HCT116 (cell line): ENCODE measurements around the gene GFAP. TPM values are rescaled to one million over a fixed set of nuclear protein-coding genes. Genes with fewer than 3 reads are reported as not detected.

Source experiments
- ATAC-seq: fragments of 200-7000 bp; cut with Tn5 transposase; 2 replicates; pipeline ENCODE4 v1.9.1; 2020; ENCODE audit warnings: mild to moderate bottlenecking, moderate library complexity
- BruUV-seq: library from RNA; stranded (reverse); fragments of 400-500 nt; replicated peaks from 2 replicates; lab custom pipeline; 2021; lab: Mats Ljungman, UMichigan
- CTCF ChIA-PET: fragments of 300-600 bp; sonication (Branson Sonifier 250); formaldehyde crosslinking; loops from one replicate; lab custom pipeline; 2021; ENCODE audit warnings: antibody characterized with exemption; lab: Charles Lee
- POLR2A ChIA-PET: fragments of 300-600, 350-600 bp; sonication (Branson Sonifier 250); formaldehyde crosslinking; loops from one replicate; lab custom pipeline; 2021; ENCODE audit warnings: antibody characterized with exemption; lab: Charles Lee
- RAD21 ChIA-PET, 2 experiments: fragments of 300-600 bp; sonication (Branson Sonifier 250); formaldehyde crosslinking; loops; one replicate each; lab custom pipeline; 2023; ENCODE audit warnings: low total read pairs in 2 of 2; ENCODE audit not compliant: uncharacterized antibody in 2 of 2, unreplicated experiment in 2 of 2, low non-redundant PET in 1 of 2; lab: Charles Lee
- DNase-seq: peaks from one replicate; pipeline ENCODE4 v3.0.0-alpha.2; 2010; ENCODE audit warnings: low read depth, low spot score
- H2AFZ ChIP-seq: fragments of 200-600 bp; shearing (Covaris generic), sonication (generic); 2 replicates; pipeline ENCODE4 v1.6.1; 2017; ENCODE audit warnings: low read depth, mixed run types, mixed read lengths, antibody characterized with exemption, low read length; ENCODE audit not compliant: poor library complexity, severe bottlenecking
- H3K27ac ChIP-seq: 2 replicates; pipeline ENCODE4 v1.5.1; 2012; ENCODE audit warnings: low read depth, low read length
- H3K27me3 ChIP-seq: fragments of 200-600 bp; sonication (generic); 2 replicates; pipeline ENCODE4 v1.6.1; 2016; ENCODE audit warnings: mixed run types, low read length, mixed read lengths; ENCODE audit not compliant: insufficient read depth
- H3K36me3 ChIP-seq, 2 experiments: fragments of 200-500 bp in 1 of 2; fragments of 200-600 bp in 1 of 2; sonication (Bioruptor generic) in 1 of 2; sonication (generic) in 1 of 2; 2 replicates each; pipeline versions ENCODE4 v1.5.1 to v1.6.1; 2014 to 2016; ENCODE audit warnings: low read length in 2 of 2, inconsistent platforms in 1 of 2, mixed read lengths in 1 of 2, mixed run types in 1 of 2; ENCODE audit not compliant: insufficient read depth in 2 of 2, control insufficient read depth in 1 of 2
- H3K4me1 ChIP-seq, 2 experiments: fragments of 200-600 bp in 1 of 2; sonication (generic) in 1 of 2; 2 replicates each; pipeline versions ENCODE4 v1.5.1 to v1.6.1; 2012 to 2017; ENCODE audit warnings: low read length in 2 of 2, inconsistent platforms in 1 of 2, mild to moderate bottlenecking in 1 of 2, mixed read lengths in 1 of 2, mixed run types in 1 of 2, moderate library complexity in 1 of 2; ENCODE audit not compliant: insufficient read depth in 2 of 2, control insufficient read depth in 1 of 2
- H3K4me2 ChIP-seq: fragments of 200-600 bp; sonication (generic); 2 replicates; pipeline ENCODE4 v1.6.1; 2017; ENCODE audit warnings: mixed run types, low read length, mixed read lengths
- H3K4me3 ChIP-seq, 2 experiments: fragments of 200-600 bp in 1 of 2; sonication (generic) in 1 of 2; replicated peaks in 1 of 2; 2 replicates each; pipeline ENCODE4 v1.5.1; 2011 to 2016; ENCODE audit warnings: low read length in 2 of 2, control low read depth in 1 of 2, low read depth in 1 of 2, mild to moderate bottlenecking in 1 of 2, mixed read lengths in 1 of 2, mixed run types in 1 of 2
- H3K79me2 ChIP-seq: fragments of 200-600 bp; sonication (generic); 2 replicates; pipeline ENCODE4 v1.6.1; 2017; ENCODE audit warnings: mild to moderate bottlenecking, mixed run types, low read length, moderate library complexity, mixed read lengths; ENCODE audit not compliant: insufficient read depth
- H3K9ac ChIP-seq: fragments of 200-600 bp; sonication (generic); 2 replicates; pipeline ENCODE4 v1.6.1; 2016; ENCODE audit warnings: low read length, mixed read lengths
- H3K9me2 ChIP-seq: fragments of 200-600 bp; sonication (generic), shearing (Covaris generic); 2 replicates; pipeline ENCODE4 v1.6.1; 2017; ENCODE audit warnings: mixed run types, mild to moderate bottlenecking, moderate library complexity; ENCODE audit not compliant: insufficient read depth
- H3K9me3 ChIP-seq, 2 experiments: fragments of 200-500 bp in 1 of 2; fragments of 200-600 bp in 1 of 2; sonication (Bioruptor generic) in 1 of 2; sonication (generic) in 1 of 2; 2 replicates each; pipeline ENCODE4 v1.6.1; 2014 to 2017; ENCODE audit warnings: low read length in 2 of 2, mixed read lengths in 2 of 2, inconsistent platforms in 1 of 2, low read depth in 1 of 2, mild to moderate bottlenecking in 1 of 2, mixed run types in 1 of 2, moderate library complexity in 1 of 2; ENCODE audit not compliant: control insufficient read depth in 1 of 2, insufficient read depth in 1 of 2
- H4K20me1 ChIP-seq: fragments of 200-600 bp; sonication (generic), shearing (Covaris generic); 2 replicates; pipeline ENCODE4 v1.6.1; 2017; ENCODE audit warnings: mixed run types, mild to moderate bottlenecking, moderate library complexity; ENCODE audit not compliant: insufficient read depth
- EZH2 ChIP-seq: fragments of 200-600 bp; sonication (generic); IDR thresholded peaks from 2 replicates; pipeline ENCODE4 v1.6.1; 2017; ENCODE audit warnings: antibody characterized with exemption, mixed run types
- EZH2phosphoT487 ChIP-seq: fragments of 200-600 bp; IDR thresholded peaks from 2 replicates; pipeline ENCODE4 v1.6.1; 2018; ENCODE audit warnings: antibody characterized with exemption, borderline replicate concordance
- JUND ChIP-seq: IDR thresholded peaks from 2 replicates; pipeline ENCODE4 v1.6.1; 2012
- POLR2A ChIP-seq: IDR thresholded peaks from 2 replicates; pipeline ENCODE4 v1.7.0; 2011; ENCODE audit warnings: borderline replicate concordance; ENCODE audit not compliant: insufficient read depth, insufficient read length; ENCODE audit errors: extremely low read depth
- POLR2AphosphoS5 ChIP-seq: IDR thresholded peaks from 2 replicates; pipeline ENCODE4 v1.6.1; 2011; ENCODE audit warnings: mild to moderate bottlenecking, low read depth, low read length, moderate library complexity
- SIN3A ChIP-seq: IDR thresholded peaks from 2 replicates; pipeline ENCODE4 v1.6.1; 2012; ENCODE audit warnings: low read depth
- SP1 ChIP-seq: IDR thresholded peaks from 2 replicates; pipeline ENCODE4 v1.6.1; 2012; ENCODE audit warnings: low read depth
- intact Hi-C: fragments of 100-400 bp; cut with micrococcal nuclease; formaldehyde crosslinking; loops from 2 replicates; pipeline ENCODE4 v1.10.0; 2022
- total RNA-seq: library from RNA; stranded (reverse); gene quantifications from one replicate; pipeline ENCODE4 v1.2.1, GENCODE V29; 2021; ENCODE audit not compliant: unreplicated experiment
- TF ChIP-seq, protein P1 (sequence below): IDR thresholded peaks from 2 replicates; pipeline ENCODE4 v1.6.1; 2012
- TF ChIP-seq, protein P2 (sequence below), 3 experiments: fragments of 200-600 bp in 1 of 3; sonication (generic) in 1 of 3; IDR thresholded peaks in 2 of 3; conservative IDR thresholded peaks in 1 of 3; 2 replicates each; pipeline ENCODE4 v1.5.1; 2012 to 2017; ENCODE audit warnings: low read depth in 2 of 3, low read length in 2 of 3, antibody characterized with exemption in 1 of 3, borderline replicate concordance in 1 of 3, control low read depth in 1 of 3, mild to moderate bottlenecking in 1 of 3, mixed read lengths in 1 of 3, mixed run types in 1 of 3, moderate library complexity in 1 of 3; ENCODE audit not compliant: insufficient read depth in 1 of 3
- TF ChIP-seq, protein P3 (sequence below): IDR thresholded peaks from 2 replicates; pipeline ENCODE4 v1.6.1; 2012

Gene GFAP
- total RNA-seq, 1 experiment from 2014 or later = not detected

DNA sequence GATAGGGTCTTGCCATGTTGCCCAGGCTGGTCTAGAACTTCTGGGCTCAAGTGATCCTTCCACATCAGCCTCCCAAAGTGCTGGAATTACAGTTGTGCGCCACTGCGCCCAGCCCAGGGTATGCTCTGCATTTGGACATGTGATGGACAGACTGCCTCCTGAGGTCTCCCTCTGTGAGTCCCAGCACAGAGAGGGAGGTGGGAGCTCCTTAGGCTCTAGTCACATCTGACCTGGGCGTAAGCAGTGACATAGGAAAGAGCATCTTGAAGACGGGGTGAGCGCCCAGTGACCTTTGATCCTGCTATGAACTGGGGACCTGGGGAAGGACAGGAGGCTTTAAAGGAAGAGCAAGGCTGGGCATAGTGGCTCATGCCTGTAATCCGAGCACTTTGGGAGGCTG is 2.2 kb upstream of the GFAP start:
- POLR2A ChIA-PET = no interaction called here

More for the DNA sequence above, 2.2 kb upstream of the GFAP start:
- intact Hi-C loops = no loop called here
- ChIA-PET RAD21 (no interaction called here), CTCF (interaction anchor here (1.2 to 5.1 kb wide), 2 partner anchors 104 to 218 kb away, joined by 3 to 63 read pairs; partner anchors contain the start of gene ACBD4)
- no peak overlapping the region for H3K9ac ChIP-seq
- H3K79me2 ChIP-seq = no peaks in the 10 kb centered on the region
- H3K4me3 ChIP-seq = no peak overlapping the region
- no TSS peak for BruUV-seq
- H2AFZ ChIP-seq = no peak overlapping the region
- no peak overlapping the region for H3K27ac ChIP-seq
- H3K4me1 ChIP-seq = peaks cover 0 to 18% of the 10 kb centered on the region in 2 experiments; a peak in 2 of 4 replicates
- ATAC-seq (no peak), DNase-seq (no peak)
- H3K4me2 ChIP-seq = no peak overlapping the region
- TF ChIP-seq, protein P1, sequence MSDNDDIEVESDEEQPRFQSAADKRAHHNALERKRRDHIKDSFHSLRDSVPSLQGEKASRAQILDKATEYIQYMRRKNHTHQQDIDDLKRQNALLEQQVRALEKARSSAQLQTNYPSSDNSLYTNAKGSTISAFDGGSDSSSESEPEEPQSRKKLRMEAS = no peak
- TF ChIP-seq JUND = no peak
- TF ChIP-seq, protein P2, sequence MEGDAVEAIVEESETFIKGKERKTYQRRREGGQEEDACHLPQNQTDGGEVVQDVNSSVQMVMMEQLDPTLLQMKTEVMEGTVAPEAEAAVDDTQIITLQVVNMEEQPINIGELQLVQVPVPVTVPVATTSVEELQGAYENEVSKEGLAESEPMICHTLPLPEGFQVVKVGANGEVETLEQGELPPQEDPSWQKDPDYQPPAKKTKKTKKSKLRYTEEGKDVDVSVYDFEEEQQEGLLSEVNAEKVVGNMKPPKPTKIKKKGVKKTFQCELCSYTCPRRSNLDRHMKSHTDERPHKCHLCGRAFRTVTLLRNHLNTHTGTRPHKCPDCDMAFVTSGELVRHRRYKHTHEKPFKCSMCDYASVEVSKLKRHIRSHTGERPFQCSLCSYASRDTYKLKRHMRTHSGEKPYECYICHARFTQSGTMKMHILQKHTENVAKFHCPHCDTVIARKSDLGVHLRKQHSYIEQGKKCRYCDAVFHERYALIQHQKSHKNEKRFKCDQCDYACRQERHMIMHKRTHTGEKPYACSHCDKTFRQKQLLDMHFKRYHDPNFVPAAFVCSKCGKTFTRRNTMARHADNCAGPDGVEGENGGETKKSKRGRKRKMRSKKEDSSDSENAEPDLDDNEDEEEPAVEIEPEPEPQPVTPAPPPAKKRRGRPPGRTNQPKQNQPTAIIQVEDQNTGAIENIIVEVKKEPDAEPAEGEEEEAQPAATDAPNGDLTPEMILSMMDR (IDR thresholded peaks at IDR 0.05 in 2 of 3, conservative IDR thresholded peaks at IDR 0.05 in 1 of 3; ENCODE audit: borderline replicate concordance in 1 of 3, insufficient read depth in 1 of 3, low read depth in 2 of 3, low read length in 2 of 3) = no peak
- no peak for TF ChIP-seq EZH2phosphoT487
- no peak for TF ChIP-seq EZH2
- TF ChIP-seq, protein P3, sequence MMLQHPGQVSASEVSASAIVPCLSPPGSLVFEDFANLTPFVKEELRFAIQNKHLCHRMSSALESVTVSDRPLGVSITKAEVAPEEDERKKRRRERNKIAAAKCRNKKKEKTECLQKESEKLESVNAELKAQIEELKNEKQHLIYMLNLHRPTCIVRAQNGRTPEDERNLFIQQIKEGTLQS = no peak
- TF ChIP-seq SP1 = no peak
- TF ChIP-seq POLR2A = no peak
- no peak for TF ChIP-seq POLR2AphosphoS5
- TF ChIP-seq SIN3A = no peak
- H3K9me2 ChIP-seq = no peaks in the 10 kb centered on the region
- H4K20me1 ChIP-seq = no peaks in the 10 kb centered on the region
- no peaks in the 10 kb centered on the region for H3K27me3 ChIP-seq
- H3K36me3 ChIP-seq = no peaks in the 10 kb centered on the region
- no peaks in the 10 kb centered on the region for H3K9me3 ChIP-seq
